Right hindlimb (tissue), 1 donor: ENCODE measurements around the gene GK.
"Not testable (repeated sequence)": the region's sequence is repeated elsewhere in the genome, so short reads cannot be mapped to it uniquely, and the experiment has no call there.

ENCODE experiments used
- DNase-seq: peaks from one replicate; pipeline ENCODE4 v3.0.0-alpha.2; 2018

Gene GK

GRCh38 chrX:30713061-30713525, 59.9 kb downstream of the GK start:
- DNase-seq = peak; percentile 48

DNA sequence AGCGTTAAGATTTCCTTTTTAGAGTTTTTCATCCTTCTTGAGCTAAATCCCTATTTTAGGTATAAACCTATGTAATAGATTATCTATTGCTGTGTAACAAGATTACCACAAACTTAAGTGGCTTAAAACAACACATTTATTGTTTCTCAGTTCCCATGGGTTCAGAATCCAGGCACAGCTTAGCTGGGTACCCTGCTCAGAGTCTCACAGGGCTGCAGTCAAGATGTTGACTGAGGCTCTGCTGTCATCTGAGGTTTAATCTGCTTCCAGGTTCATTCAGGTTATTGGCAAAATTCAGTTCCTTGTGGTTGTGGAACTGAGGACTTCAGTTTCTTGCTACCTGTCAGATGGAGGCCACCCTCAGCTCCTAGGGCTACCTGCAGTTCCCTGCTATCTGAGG, 60.9 kb downstream of the GK start:
- DNase-seq = no peak

- DNase-seq = no peak
These were observed 62.8 kb downstream of the GK start for GRCh38 chrX:30715976-30716375.

GRCh38 chrX:30733852-30734660, 80.8 kb downstream of the GK start:
- no peak for DNase-seq

DNA sequence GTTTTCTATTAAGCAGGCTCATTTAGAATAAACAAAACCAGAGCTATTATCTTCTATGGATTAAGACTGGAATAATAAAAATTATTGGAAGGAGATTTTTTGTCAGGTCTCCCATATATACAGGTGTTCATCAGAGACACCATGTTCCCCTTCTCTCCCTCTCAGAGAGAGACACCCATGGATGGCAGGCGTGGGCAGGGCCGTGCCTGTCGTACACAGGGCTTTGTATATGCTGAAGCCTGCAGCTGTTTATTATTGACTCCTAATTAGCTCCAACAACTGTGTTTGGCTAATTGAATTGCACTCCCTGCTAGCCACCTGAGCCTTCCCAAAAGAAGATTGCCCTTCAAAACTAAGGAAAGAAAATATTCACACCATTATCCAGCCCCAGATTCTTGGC, 81.6 kb downstream of the GK start:
- no peak for DNase-seq

DNA sequence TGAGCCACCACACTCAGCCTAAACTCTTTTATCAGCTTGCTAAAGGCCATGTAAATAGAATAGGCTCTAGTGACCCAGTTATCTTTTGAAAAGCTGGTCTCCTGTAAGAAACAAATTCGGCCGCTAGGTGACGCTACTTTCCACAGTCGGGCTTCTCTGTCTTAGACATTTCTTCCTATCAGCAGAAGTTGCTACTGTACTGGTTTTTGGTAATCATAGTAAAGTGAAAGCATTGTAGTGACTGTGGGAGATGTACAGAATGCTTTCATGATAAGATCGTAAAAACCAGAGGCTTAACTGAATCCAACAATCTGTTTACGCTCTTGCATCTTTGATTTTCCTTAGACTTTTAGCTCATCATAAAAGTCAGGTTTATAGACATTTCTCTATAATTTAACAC, 82.6 kb downstream of the GK start:
- peak; percentile 31 for DNase-seq

GRCh38 chrX:30741545-30741944, 88.3 kb downstream of the GK start:
- no peak for DNase-seq

DNA sequence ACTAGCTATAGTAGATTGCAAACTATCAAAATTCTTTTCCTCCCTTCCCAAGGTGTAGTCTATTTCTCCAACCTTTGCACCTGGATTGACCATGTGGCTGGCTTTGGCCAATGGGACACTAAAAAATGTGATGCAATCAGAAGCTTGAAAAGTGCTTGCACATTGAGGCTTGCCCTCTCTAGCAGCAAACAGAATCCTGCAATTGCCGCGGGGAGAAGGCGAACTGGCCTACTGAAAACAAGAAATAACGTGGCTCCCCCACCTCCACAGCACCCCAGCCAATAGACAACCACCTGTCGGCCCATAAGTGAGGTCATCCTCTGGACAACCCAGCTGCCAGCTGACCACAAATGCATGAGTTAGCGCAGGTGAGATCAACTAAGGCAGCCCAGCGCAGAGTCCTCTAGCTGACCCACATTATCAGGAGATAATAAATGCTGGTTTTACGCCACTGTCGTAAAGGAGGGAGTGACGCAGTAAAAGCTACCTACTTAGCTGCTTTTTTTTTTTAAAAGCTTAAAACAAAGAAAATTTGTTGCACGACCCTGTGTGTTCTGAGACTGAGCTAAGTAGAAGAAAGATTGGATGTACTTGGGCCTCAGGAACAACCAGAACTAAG, 95.2 kb downstream of the GK start:
- no peak for DNase-seq

DNA sequence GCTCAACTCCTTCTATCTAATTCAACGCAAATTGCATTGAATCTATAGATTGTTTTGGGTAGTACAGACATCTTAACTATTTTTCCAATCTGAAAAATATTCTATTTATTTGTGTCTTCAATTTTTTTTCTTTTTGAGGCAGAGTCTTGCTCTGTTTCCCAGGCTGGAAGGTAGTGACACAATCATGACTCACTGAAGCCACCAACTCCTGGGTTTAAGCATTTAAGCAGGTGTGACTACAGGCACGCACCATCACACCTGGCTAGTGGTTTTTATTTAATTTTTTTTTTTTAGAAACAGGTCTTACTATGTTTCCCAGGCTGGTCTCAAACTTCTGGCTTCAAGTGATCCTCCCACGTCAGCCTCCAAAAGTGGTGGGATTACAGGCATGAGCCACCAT, 98.3 kb downstream of the GK start:
- no peak for DNase-seq

DNA sequence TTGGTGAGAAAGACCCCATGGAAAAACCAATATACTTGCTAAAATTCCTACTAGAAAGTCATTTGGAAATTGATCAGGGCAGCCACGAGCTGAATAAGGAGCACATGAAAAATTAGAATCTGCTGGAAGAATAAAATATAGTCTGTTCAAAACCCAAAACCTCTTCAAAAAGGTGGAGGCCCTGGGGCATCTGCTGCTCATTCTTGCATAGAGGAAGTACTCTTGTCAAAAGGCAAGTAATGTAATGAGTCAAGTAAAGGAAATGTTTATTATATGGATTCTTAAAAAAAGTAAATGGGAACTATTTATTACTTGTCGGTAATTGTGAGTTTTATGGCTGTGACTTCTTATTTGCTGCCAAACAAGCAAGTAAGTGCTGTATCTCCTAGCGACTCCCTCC, 109.5 kb downstream of the GK start:
- no peak for DNase-seq

DNA sequence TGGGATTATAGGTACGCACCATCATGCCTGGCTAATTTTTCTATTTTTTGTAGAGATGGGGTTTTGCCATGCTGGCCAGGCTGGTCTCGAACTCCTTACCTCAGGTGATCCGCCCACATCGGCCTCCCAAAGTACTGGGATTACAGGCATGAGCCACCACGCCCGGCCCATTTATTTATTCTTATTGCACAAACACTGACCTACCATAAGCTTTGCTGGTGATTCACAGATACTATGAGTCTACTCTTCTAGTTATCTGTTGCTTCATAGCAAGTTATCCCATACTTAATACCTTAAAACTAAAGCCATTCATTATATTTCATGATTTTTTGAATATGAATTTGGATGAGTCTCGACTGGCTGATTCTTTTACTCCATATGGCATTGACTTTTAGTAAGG, 120.5 kb downstream of the GK start:
- not testable (repeated sequence) for DNase-seq

GRCh38 chrX:30777575-30777974, 124.4 kb downstream of the GK start:
- no peak for DNase-seq

DNA sequence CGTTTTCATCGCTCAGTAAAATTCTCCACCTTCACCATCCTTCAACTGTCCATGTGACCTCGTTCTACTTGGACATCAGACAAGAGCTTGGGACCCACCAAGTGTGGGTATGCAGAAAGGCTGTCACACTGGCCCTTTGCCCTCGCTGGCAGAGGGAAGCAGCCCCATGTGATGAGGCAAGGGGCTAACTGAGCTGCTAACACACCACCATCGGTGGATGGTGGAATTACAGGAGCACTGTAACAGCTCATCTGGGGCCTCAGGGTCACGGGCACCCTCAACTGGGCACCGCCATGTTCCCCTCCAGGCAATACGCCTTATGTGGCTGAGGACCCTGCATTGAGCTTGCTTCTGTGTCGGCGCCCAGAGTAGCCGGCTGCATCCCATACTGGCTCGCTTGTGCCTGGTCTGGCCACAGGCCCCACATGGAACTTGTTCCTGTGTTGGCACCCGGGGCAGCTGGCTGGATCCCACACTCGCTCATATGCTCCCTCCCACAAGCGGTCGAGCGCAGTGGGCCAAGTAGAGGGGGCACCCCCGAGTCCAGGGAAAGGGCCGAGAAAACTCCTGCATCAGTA, 126.3 kb downstream of the GK start:
- no peak for DNase-seq
